ENCODE measurements around the gene SPINK13. TPM values are rescaled to one million over a fixed set of nuclear protein-coding genes. Genes with fewer than 3 reads are reported as not detected.
A peak's percentile ranks its signal among the peaks of the same experiment; 100 is the strongest.
"Not testable (repeated sequence)": the region's sequence is repeated elsewhere in the genome, so short reads cannot be mapped to it uniquely, and the experiment has no call there.

Gene SPINK13
- total RNA-seq, 4 donors from 2014 or later, result not detected

GRCh38 chr5:148314731-148315130 lies 46.1 kb downstream of the SPINK13 start:
- Histone ChIP-seq H3K4me3 (no peak overlapping the region), H3K9me3 (no peaks in the 10 kb centered on the region), H3K4me1 (no peaks in the 10 kb centered on the region), H3K27me3 (no peaks in the 10 kb centered on the region), H3K27ac (no peak overlapping the region), H3K36me3 (no peaks in the 10 kb centered on the region)
- ATAC-seq, result no peak
- intact Hi-C loops (cut with DNase I; ENCODE audit: low total_unique reads), result no loop called here
- TF ChIP-seq POLR2A (IDR thresholded peaks at IDR 0.05), result no peak
- no peak for TF ChIP-seq CTCF (IDR thresholded peaks at IDR 0.05 in 4 of 5, conservative IDR thresholded peaks at IDR 0.05 in 1 of 5)
- no peak for DNase-seq
- in situ Hi-C loops (cut with MboI; ENCODE audit: low sequenced_read_pairs in 4 of 4), result no loop called here

- H3K4me1 ChIP-seq; DNase-seq; H3K27ac ChIP-seq; intact Hi-C loops (cut with DNase I; ENCODE audit: low total_unique reads); H3K27me3 ChIP-seq; H3K36me3 ChIP-seq; in situ Hi-C loops (cut with MboI; ENCODE audit: low sequenced_read_pairs in 4 of 4); H3K9me3 ChIP-seq; ATAC-seq: not testable (repeated sequence)
- H3K4me3 ChIP-seq, result peak overlapping the region in 1 of 4 donors; percentile 51
Observed at GRCh38 chr5:148320011-148320963, 51.7 kb downstream of the SPINK13 start.

- DNase-seq (no peak), ATAC-seq (no peak)
- Histone ChIP-seq H3K4me1 (no peaks in the 10 kb centered on the region), H3K4me3 (no peak overlapping the region), H3K36me3 (no peaks in the 10 kb centered on the region), H3K27ac (no peak overlapping the region), H3K9me3 (no peaks in the 10 kb centered on the region), H3K27me3 (no peaks in the 10 kb centered on the region)
- TF ChIP-seq CTCF (IDR thresholded peaks at IDR 0.05 in 4 of 5, conservative IDR thresholded peaks at IDR 0.05 in 1 of 5) (no peak), POLR2A (IDR thresholded peaks at IDR 0.05) (no peak)
- intact Hi-C loops (cut with DNase I; ENCODE audit: low total_unique reads), result no loop called here
- in situ Hi-C loops (cut with MboI; ENCODE audit: low sequenced_read_pairs in 4 of 4), result no loop called here
Observed at GRCh38 chr5:148333262-148333849, 64.8 kb downstream of the SPINK13 start.

GRCh38 chr5:148335259-148335658 lies 66.7 kb downstream of the SPINK13 start, which contains the start of gene SPINK9:
Gene SPINK9, plus strand, starts transcription at chr5:148335559. Its CDS starts 55 bp downstream, at chr5:148335614.
- TF ChIP-seq CTCF (IDR thresholded peaks at IDR 0.05 in 4 of 5, conservative IDR thresholded peaks at IDR 0.05 in 1 of 5), result no peak
- no peak for TF ChIP-seq POLR2A (IDR thresholded peaks at IDR 0.05)
- no peak within 1 kb of the TSS for H3K27ac ChIP-seq
- intact Hi-C loops (cut with DNase I; ENCODE audit: low total_unique reads), result no loop called here
- DNase-seq (no peak), ATAC-seq (no peak)
- H3K36me3 ChIP-seq, result no peaks in the 10 kb centered on the region
- in situ Hi-C loops (cut with MboI; ENCODE audit: low sequenced_read_pairs in 4 of 4), result no loop called here
- H3K9me3 ChIP-seq, result no peaks in the 10 kb centered on the region
- no peaks in the 10 kb centered on the region for H3K27me3 ChIP-seq
- no peaks in the 10 kb centered on the region for H3K4me1 ChIP-seq
- no peak within 1 kb of the TSS for H3K4me3 ChIP-seq

Other genes starting within 250 kb of the SPINK13 start
- 1 to 10 TPM in 1 of 4 donors, under 1 TPM in 1, not detected in 2; 0.09 to 1.8 TPM for gene SPINK5, start 204.8 kb upstream of the SPINK13 start, total RNA-seq
- not detected for gene SPINK14, start 100.2 kb upstream of the SPINK13 start, total RNA-seq
- not detected for gene SPINK6, start 65.8 kb upstream of the SPINK13 start, total RNA-seq
- gene MARCOL, start 30.3 kb upstream of the SPINK13 start, total RNA-seq, result not detected
- not detected for gene SPINK7, start 43.6 kb downstream of the SPINK13 start, total RNA-seq
- not detected for gene SPINK9, start 66.8 kb downstream of the SPINK13 start, total RNA-seq
- gene FBXO38, start 115.2 kb downstream of the SPINK13 start, total RNA-seq, result 10 to 100 TPM; 31.1 to 49.6 (median 34.1) TPM

Measured in gastrocnemius medialis (tissue), 4 donors.